Measurements from ENCODE around the gene LRP1B. TPM values are rescaled to one million over a fixed set of nuclear protein-coding genes. Genes with fewer than 3 reads are reported as not detected.

LRP1B gene
- total RNA-seq, 2 donors from 2014 or later: 0.02 TPM; not detected in 1

DNA sequence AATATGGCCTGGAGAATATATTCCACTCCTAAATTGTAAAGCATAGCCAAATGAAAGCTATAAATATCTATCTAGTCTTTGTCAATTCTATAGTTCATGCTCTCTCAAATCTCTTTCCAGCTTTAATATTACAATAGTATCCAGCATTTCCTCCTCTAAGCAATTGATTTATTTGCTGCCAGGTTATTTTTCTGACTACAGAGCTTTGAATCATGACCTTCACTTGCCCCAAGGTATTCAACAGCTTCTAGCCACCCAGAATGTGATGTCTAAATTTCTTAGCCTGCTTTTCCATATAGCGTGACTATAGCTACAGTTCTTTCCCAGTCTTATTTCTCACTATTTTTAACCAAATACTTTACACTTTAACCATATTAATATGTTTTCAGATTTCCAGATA is 1287.6 kb downstream of the LRP1B start:
- no peaks in the 10 kb centered on the region for H3K36me3 Mint-ChIP-seq (ENCODE audit: low read depth)
- no peak for DNase-seq
- H3K27ac Mint-ChIP-seq: no peak overlapping the region
- H3K4me3 Mint-ChIP-seq: no peak overlapping the region
- H3K9me3 ChIP-seq (ENCODE audit: control insufficient read depth, low read length, poor library complexity, severe bottlenecking): no peaks in the 10 kb centered on the region
- H3K4me1 Mint-ChIP-seq: no peaks in the 10 kb centered on the region
- ATAC-seq: no peak
- H3K27me3 Mint-ChIP-seq: no peaks in the 10 kb centered on the region

- Mint-ChIP-seq H3K27ac (no peak overlapping the region), H3K4me1 (no peaks in the 10 kb centered on the region), H3K27me3 (no peaks in the 10 kb centered on the region), H3K4me3 (no peak overlapping the region), H3K36me3 (ENCODE audit: low read depth) (no peaks in the 10 kb centered on the region)
- no peak for DNase-seq
- no peak for ATAC-seq
- H3K9me3 ChIP-seq (ENCODE audit: control insufficient read depth, low read length, poor library complexity, severe bottlenecking): no peaks in the 10 kb centered on the region
These were observed 1288.7 kb downstream of the LRP1B start for GRCh38 chr2:140842110-140842509.

DNA sequence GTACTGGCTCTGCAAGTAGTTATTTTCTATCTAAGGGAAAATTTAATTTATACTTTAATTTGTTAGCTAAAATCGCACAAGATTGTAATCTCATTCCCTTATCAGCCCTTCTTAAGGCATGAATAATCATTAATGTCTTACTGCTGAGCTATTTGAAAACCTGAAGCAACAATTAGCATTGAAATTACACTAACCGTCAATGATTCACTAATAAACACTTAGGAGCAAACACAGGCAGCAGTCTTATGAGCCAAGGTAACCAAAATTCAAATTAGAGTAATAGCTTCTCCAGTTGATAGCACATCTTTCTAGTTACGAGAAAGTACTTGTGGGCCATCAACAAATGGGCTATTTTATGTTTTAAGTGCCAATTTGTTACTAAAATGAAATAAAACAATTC is 1289.7 kb downstream of the LRP1B start:
- Mint-ChIP-seq H3K27me3 (no peaks in the 10 kb centered on the region), H3K4me1 (no peaks in the 10 kb centered on the region), H3K4me3 (no peak overlapping the region), H3K36me3 (ENCODE audit: low read depth) (no peaks in the 10 kb centered on the region), H3K27ac (no peak overlapping the region)
- DNase-seq (no peak), ATAC-seq (no peak)
- no peaks in the 10 kb centered on the region for H3K9me3 ChIP-seq (ENCODE audit: control insufficient read depth, low read length, poor library complexity, severe bottlenecking)

GRCh38 chr2:140836826-140837225 is 1294.0 kb downstream of the LRP1B start:
- Mint-ChIP-seq H3K36me3 (ENCODE audit: low read depth) (no peaks in the 10 kb centered on the region), H3K27ac (no peak overlapping the region), H3K27me3 (no peaks in the 10 kb centered on the region), H3K4me1 (no peaks in the 10 kb centered on the region), H3K4me3 (no peak overlapping the region)
- H3K9me3 ChIP-seq (ENCODE audit: control insufficient read depth, low read length, poor library complexity, severe bottlenecking): no peaks in the 10 kb centered on the region
- DNase-seq (no peak), ATAC-seq (no peak)

DNA sequence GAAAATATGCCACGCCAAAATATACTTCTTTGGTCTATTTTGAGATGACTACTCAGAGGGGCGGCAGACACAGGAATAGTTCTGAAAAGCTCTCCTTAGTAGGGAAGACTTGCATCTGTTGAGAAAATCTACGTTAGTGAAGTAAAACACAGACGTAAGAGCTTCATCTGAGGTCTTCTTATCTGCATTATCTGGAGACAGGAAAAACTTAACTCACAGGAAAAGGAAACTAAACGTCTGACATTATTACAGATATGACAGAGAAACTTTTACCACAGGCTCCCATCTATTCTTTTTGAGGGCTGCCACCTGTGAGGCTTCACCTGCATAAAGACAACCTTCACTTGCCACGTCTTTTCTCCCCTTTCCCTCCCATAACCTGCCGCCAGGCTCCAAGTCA is 1295.7 kb downstream of the LRP1B start:
- no peaks in the 10 kb centered on the region for H3K9me3 ChIP-seq (ENCODE audit: control insufficient read depth, low read length, poor library complexity, severe bottlenecking)
- no peaks in the 10 kb centered on the region for H3K36me3 Mint-ChIP-seq (ENCODE audit: low read depth)
- no peaks in the 10 kb centered on the region for H3K27me3 Mint-ChIP-seq
- H3K4me3 Mint-ChIP-seq: no peak overlapping the region
- no peak for ATAC-seq
- no peak overlapping the region for H3K27ac Mint-ChIP-seq
- no peak for DNase-seq
- no peaks in the 10 kb centered on the region for H3K4me1 Mint-ChIP-seq

DNA sequence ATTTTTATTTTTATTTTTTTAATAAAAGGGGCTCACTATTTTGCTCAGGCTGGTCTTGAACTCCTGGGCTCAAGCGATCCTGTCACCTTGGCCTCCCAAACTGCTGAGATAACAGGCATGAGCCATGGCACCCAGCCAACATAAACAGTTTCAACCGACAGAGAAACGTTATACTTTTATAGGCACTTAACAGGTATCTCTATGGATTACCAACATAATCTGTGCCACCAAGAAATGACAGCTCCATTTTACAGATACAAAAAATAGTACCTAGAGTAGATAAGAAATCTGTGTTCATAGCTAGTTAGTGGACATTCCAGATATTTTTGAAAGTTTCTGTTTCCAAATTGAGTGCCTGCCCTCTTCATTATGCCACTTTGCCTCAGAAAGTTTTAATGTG is 1316.7 kb downstream of the LRP1B start:
- H3K9me3 ChIP-seq (ENCODE audit: control insufficient read depth, low read length, poor library complexity, severe bottlenecking): no peaks in the 10 kb centered on the region
- no peaks in the 10 kb centered on the region for H3K4me1 Mint-ChIP-seq
- H3K27me3 Mint-ChIP-seq: no peaks in the 10 kb centered on the region
- no peak overlapping the region for H3K27ac Mint-ChIP-seq
- DNase-seq: no peak
- H3K4me3 Mint-ChIP-seq: no peak overlapping the region
- no peak for ATAC-seq
- H3K36me3 Mint-ChIP-seq (ENCODE audit: low read depth): no peaks in the 10 kb centered on the region

- H3K9me3 ChIP-seq (ENCODE audit: control insufficient read depth, low read length, poor library complexity, severe bottlenecking): no peaks in the 10 kb centered on the region
- no peaks in the 10 kb centered on the region for H3K27me3 Mint-ChIP-seq
- ATAC-seq: no peak
- no peak overlapping the region for H3K4me3 Mint-ChIP-seq
- DNase-seq: no peak
- H3K4me1 Mint-ChIP-seq: no peaks in the 10 kb centered on the region
- H3K36me3 Mint-ChIP-seq (ENCODE audit: low read depth): no peaks in the 10 kb centered on the region
- no peak overlapping the region for H3K27ac Mint-ChIP-seq
These were observed 1322.0 kb downstream of the LRP1B start for GRCh38 chr2:140808820-140809219.

DNA sequence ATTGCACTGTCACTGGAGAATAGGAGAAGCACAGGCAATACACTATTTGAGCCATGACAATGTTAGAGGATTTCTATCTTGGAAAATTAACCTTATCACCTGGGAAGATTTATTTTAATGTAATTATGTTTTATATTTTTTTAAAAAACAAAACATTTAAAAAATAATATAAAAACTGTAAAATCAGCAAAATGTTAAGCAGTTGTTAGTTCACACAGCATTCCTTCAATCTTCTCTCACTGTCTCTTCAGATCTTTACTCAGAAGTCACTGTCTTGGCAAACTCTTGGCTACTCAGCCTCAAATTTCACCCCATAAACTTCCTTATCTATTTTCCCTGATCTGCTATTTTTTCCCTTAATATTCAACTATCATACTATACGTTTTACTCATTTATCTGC is 1322.6 kb downstream of the LRP1B start:
- no peak overlapping the region for H3K4me3 Mint-ChIP-seq
- H3K27ac Mint-ChIP-seq: no peak overlapping the region
- H3K27me3 Mint-ChIP-seq: no peaks in the 10 kb centered on the region
- DNase-seq (no peak), ATAC-seq (no peak)
- no peaks in the 10 kb centered on the region for H3K4me1 Mint-ChIP-seq
- H3K9me3 ChIP-seq (ENCODE audit: control insufficient read depth, low read length, poor library complexity, severe bottlenecking): no peaks in the 10 kb centered on the region
- no peaks in the 10 kb centered on the region for H3K36me3 Mint-ChIP-seq (ENCODE audit: low read depth)

DNA sequence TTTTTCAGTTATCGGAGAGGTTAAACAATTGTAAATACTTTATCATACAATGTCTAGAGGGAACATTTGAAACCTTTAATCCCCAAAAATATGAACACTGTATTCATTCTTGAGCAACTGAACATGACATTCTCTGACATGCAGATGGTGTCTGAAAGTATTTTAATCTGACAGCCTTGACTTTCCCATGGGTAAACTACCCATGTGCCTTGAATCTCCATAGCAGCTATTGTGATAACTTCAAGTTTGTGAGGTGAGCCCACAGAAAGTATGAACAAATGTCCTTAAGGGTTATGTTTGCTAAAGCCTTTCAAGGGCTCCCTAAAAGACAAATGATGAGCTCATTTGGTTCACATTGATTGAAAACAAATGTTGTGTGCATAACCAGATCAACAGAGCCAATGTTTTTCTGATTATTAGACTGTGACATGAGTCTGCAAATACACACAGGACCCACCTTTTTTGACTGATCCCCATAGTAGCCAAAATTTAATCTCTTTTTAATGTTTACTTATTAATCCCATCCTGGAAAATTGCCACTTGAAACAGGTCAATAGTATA is 1326.0 kb downstream of the LRP1B start:
- DNase-seq (no peak), ATAC-seq (no peak)
- Mint-ChIP-seq H3K27me3 (no peaks in the 10 kb centered on the region), H3K36me3 (ENCODE audit: low read depth) (no peaks in the 10 kb centered on the region), H3K4me3 (no peak overlapping the region), H3K4me1 (no peaks in the 10 kb centered on the region), H3K27ac (no peak overlapping the region)
- no peaks in the 10 kb centered on the region for H3K9me3 ChIP-seq (ENCODE audit: control insufficient read depth, low read length, poor library complexity, severe bottlenecking)

DNA sequence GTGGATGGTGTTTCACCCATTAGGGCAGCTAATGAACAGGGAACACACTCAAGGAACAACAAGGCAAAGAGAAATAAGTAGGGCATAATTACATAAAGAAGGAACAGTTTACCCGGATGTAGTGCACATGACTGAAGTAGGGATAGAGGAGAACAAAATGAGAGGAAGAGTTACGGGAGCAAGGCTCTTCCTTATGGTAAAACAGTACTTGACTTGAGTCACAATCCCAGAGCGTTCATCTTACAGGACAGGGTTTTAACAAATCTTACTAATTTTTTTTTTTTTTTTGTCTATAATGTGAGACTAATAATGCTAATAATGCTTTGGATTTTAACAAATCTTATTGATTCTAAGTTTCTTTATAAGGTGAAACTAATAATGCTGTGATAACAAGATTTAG is 1329.5 kb downstream of the LRP1B start:
- no peak for ATAC-seq
- Mint-ChIP-seq H3K4me3 (no peak overlapping the region), H3K4me1 (no peaks in the 10 kb centered on the region), H3K27me3 (no peaks in the 10 kb centered on the region), H3K27ac (no peak overlapping the region), H3K36me3 (ENCODE audit: low read depth) (no peaks in the 10 kb centered on the region)
- DNase-seq: no peak
- H3K9me3 ChIP-seq (ENCODE audit: control insufficient read depth, low read length, poor library complexity, severe bottlenecking): no peaks in the 10 kb centered on the region

DNA sequence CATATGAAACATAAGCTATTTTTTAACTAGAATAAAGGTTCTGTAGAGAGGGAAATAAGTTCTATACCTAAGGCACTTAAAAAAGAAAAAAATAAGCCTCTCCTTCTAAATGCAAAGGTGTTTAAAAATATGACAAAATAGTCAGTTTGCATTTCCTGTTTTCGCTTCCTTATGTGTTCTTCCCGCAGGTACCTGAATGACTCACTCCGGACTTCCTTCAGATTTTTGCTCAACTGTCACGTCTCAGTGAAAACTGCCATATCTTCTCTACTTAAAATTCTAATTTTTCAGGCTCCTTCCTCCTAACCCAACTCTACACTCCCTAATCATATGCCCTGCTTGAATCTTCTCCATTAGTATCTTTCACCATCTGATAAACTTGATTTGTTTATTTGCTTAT is 1333.1 kb downstream of the LRP1B start:
- ATAC-seq: no peak
- H3K27me3 Mint-ChIP-seq: no peaks in the 10 kb centered on the region

DNA sequence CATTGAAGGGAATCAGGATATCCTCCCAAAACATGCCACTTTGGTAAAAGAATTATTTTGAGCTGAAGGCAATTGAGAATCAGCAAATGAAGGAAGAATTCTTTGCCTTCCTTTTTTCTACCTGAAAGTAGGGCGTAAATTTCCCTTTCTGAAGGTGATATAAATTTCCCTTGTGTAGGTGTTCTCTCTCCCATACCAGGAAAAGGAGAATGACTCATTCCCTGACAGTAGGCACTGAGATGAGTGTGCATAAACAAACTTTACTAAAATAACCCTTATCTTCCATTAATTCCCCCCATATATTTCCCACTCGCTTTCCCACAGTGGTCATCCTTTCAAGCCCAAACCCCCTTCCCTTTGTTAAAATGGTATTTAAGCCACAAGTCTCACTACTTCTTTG is 1339.0 kb downstream of the LRP1B start:
- no peaks in the 10 kb centered on the region for H3K27me3 Mint-ChIP-seq
- DNase-seq (no peak), ATAC-seq (no peak)
- no peaks in the 10 kb centered on the region for H3K4me1 Mint-ChIP-seq
- no peak overlapping the region for H3K4me3 Mint-ChIP-seq
- H3K27ac Mint-ChIP-seq: no peak overlapping the region
- no peaks in the 10 kb centered on the region for H3K36me3 Mint-ChIP-seq (ENCODE audit: low read depth)
- H3K9me3 ChIP-seq (ENCODE audit: control insufficient read depth, low read length, poor library complexity, severe bottlenecking): peaks cover 4% of the 10 kb centered on the region

More for the DNA sequence above, 1333.1 kb downstream of the LRP1B start:
- no peak overlapping the region for H3K4me3 Mint-ChIP-seq
- no peaks in the 10 kb centered on the region for H3K4me1 Mint-ChIP-seq
- H3K27ac Mint-ChIP-seq: no peak overlapping the region
- no peaks in the 10 kb centered on the region for H3K9me3 ChIP-seq (ENCODE audit: control insufficient read depth, low read length, poor library complexity, severe bottlenecking)
- no peak for DNase-seq
- no peaks in the 10 kb centered on the region for H3K36me3 Mint-ChIP-seq (ENCODE audit: low read depth)

DNA sequence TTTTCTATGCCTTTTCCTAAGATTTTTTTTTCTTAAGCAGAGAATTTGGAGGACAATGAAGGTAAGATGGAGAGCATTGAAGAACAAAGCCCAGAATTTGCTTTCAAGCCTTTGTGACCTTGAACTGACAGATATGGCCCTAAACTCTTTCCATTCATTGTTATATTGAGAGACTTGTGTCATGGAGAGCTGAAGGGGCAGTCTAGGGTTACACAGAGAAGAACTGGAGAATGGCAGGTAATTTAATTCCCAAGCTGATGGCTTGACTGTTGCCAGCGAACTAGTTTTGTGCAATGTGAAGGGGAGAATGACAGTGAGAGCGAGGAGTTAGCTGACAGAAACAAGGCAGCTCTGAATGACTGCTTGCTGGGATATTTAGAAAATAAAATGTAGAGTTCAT is 1344.2 kb downstream of the LRP1B start:
- DNase-seq (no peak), ATAC-seq (no peak)
- no peak overlapping the region for H3K4me3 Mint-ChIP-seq
- H3K4me1 Mint-ChIP-seq: no peaks in the 10 kb centered on the region
- H3K9me3 ChIP-seq (ENCODE audit: control insufficient read depth, low read length, poor library complexity, severe bottlenecking): peaks cover 4% of the 10 kb centered on the region
- H3K27ac Mint-ChIP-seq: no peak overlapping the region
- no peaks in the 10 kb centered on the region for H3K27me3 Mint-ChIP-seq
- no peaks in the 10 kb centered on the region for H3K36me3 Mint-ChIP-seq (ENCODE audit: low read depth)

DNA sequence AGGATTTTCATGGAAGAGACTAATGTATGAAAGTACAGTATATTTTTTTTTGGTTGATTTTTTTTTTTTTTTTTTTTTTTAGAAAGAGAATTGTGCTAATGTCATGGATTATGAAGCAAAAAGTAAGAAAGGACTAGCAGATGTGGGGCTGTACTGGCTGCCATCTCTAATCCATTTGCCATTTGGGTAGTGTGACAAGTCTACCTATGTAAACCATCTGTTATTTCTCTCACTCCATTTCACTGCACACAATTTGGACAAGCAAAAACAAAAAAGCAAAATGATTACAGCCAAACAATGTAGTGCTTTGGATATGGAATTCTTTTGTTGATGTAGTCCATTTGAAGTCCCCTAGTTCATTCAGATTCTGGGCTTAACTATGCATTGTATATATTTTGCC is 1355.4 kb downstream of the LRP1B start:
- Mint-ChIP-seq H3K27ac (no peak overlapping the region), H3K4me1 (no peaks in the 10 kb centered on the region), H3K27me3 (no peaks in the 10 kb centered on the region), H3K36me3 (ENCODE audit: low read depth) (no peaks in the 10 kb centered on the region), H3K4me3 (no peak overlapping the region)
- H3K9me3 ChIP-seq (ENCODE audit: control insufficient read depth, low read length, poor library complexity, severe bottlenecking): no peaks in the 10 kb centered on the region
- ATAC-seq: no peak
- no peak for DNase-seq

Measured in T-helper 17 cell (primary cell).